M059J (cell line): ENCODE data around the gene ARX. TPM values are rescaled to one million over a fixed set of nuclear protein-coding genes. Genes with fewer than 3 reads are reported as not detected.

Source experiments
- DNase-seq: peaks from one replicate; pipeline ENCODE4 v3.0.0-alpha.2; 2012; ENCODE audit warnings: low read depth
- total RNA-seq: library from RNA; depleted of rRNA; stranded (reverse); fragments of >200 nt; shearing (Covaris generic); gene quantifications from 2 replicates; pipeline ENCODE4 v1.2.3, GENCODE V29; 2014; rRNA removed

Gene ARX
- total RNA-seq, result not detected in 2 replicates

- DNase-seq, result no peak
Measured at GRCh38 chrX:25015486-25016360, at the start of gene ARX. Gene ARX (minus strand): TSS chrX:25015965. CDS start chrX:25015737, 228 bp downstream.

- DNase-seq, result no peak
Measured at GRCh38 chrX:25059273-25059672, 43.5 kb upstream of the ARX start.

GRCh38 chrX:25052798-25053534, 37.2 kb upstream of the ARX start:
- DNase-seq, result no peak

- no peak for DNase-seq
Measured at GRCh38 chrX:25049971-25050370, 34.2 kb upstream of the ARX start.

- DNase-seq, result peak; percentile 36
Measured at GRCh38 chrX:25049357-25049756, 33.6 kb upstream of the ARX start.

- DNase-seq, result no peak
Measured at GRCh38 chrX:25048178-25048577, 32.4 kb upstream of the ARX start.

GRCh38 chrX:25043192-25043591, 27.4 kb upstream of the ARX start:
- no peak for DNase-seq

GRCh38 chrX:25039036-25039435, 23.3 kb upstream of the ARX start:
- no peak for DNase-seq

GRCh38 chrX:25034889-25035288, 19.1 kb upstream of the ARX start:
- DNase-seq, result peak; percentile 51

- no peak for DNase-seq
Measured at GRCh38 chrX:25029288-25029825, 13.6 kb upstream of the ARX start.

GRCh38 chrX:25028726-25029125, 13.0 kb upstream of the ARX start:
- DNase-seq, result peak; percentile 83

GRCh38 chrX:25026576-25026975, 10.8 kb upstream of the ARX start:
- DNase-seq, result no peak

- DNase-seq, result no peak
Measured at GRCh38 chrX:25025615-25026014, 9.8 kb upstream of the ARX start.

- DNase-seq, result no peak
Measured at GRCh38 chrX:25023908-25024307, 8.1 kb upstream of the ARX start.

GRCh38 chrX:25022499-25023325, 6.9 kb upstream of the ARX start:
- DNase-seq, result no peak

GRCh38 chrX:25020905-25021449, 5.2 kb upstream of the ARX start:
- no peak for DNase-seq

GRCh38 chrX:25020391-25020904, 4.7 kb upstream of the ARX start:
- DNase-seq, result no peak

- no peak for DNase-seq
Measured at GRCh38 chrX:25019707-25020390, 4.1 kb upstream of the ARX start.

- DNase-seq, result no peak
Measured at GRCh38 chrX:25018682-25019081, 2.9 kb upstream of the ARX start.

- DNase-seq, result no peak
Measured at GRCh38 chrX:25017667-25018247, 2.0 kb upstream of the ARX start.
